HG03175 (cell line): ENCODE data around the gene CCL1.

Source experiments
- ATAC-seq: cut with Tn5 transposase; IDR thresholded peaks from one replicate; pipeline ENCODE4 v1.9.1; 2021; ENCODE audit warnings: mild to moderate bottlenecking, moderate library complexity; ENCODE audit not compliant: unreplicated experiment

The CCL1 gene

DNA sequence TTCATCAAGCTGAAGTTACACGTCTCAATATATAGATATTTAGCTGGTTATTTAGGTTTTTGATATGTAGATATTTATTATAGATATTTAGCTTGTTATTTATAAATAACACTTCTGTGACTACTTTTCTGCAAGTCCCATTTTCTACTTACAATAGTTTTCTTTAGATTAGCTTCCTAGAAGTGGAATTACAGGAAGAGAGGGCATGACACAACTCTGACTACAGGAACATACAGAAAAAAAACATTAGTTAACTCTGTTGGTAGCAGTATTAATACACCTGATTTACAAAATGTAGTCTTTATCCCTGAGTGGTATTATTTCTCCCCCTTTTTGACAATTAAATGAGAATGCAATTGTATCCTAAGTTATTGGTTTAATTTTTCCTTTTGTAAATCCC lies 21.2 kb upstream of the CCL1 start:
- no peak for ATAC-seq

DNA sequence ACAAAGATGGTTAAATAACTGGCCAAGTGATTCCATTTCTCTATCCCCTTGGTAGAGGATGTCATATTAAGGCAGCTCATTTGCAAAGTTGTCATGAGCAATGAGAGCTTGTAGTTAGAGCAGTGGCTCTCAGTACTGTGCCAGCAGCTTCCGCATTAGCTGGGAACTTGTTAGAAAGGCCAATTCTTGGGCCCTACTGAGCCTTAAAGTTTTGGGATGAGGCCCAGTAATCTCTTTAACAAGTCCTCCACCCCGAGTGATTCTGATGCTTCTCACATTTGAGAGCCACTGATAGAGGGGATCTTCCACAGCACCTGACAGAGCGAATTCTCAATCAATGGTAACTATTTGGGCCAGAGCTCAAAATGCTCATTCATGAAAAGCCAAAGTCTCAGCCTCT lies 20.2 kb upstream of the CCL1 start:
- no peak for ATAC-seq

DNA sequence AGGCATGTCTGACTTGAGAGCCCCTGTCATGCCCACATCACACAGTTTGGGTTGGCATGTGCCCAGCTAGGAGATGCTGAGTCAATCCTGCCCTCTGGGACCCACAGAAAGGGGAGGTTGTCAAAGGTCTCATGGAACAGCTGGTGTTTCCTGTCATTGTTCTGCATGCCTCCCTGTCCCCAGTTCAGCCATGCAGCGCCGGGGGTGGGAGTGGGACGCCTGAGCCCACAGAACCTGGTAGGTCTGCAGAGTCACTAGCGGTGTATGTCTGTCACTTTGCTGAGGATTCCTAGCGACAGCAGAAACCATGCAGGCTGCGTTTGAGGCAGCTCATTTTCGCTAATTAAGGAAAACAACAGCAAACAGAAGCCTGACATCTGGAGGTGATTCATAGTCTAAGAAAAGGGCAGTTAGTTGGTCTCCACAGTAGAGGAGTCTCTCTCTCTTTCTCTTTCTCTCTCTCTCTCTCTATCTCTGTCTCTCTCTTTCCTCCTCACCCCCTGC lies 19.6 kb upstream of the CCL1 start:
- no peak for ATAC-seq

DNA sequence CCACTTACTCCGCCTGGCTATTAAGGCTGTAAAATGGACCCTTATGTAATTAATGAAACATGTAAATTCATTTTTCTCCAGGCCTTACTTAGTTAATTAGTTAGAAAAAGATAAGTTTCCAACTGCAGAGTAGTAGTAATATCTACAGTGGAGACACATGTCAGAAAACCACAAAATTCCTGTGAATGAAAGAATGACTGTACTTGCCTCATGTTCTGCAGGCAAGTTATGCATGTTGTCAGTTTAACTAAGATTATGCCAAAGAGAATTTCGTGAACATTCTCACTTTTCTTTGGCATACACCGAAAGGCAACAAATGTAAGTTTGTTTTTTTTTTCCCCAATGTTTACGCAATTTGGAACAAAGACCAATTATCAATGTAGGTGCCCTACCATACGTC lies 16.8 kb upstream of the CCL1 start:
- no peak for ATAC-seq

DNA sequence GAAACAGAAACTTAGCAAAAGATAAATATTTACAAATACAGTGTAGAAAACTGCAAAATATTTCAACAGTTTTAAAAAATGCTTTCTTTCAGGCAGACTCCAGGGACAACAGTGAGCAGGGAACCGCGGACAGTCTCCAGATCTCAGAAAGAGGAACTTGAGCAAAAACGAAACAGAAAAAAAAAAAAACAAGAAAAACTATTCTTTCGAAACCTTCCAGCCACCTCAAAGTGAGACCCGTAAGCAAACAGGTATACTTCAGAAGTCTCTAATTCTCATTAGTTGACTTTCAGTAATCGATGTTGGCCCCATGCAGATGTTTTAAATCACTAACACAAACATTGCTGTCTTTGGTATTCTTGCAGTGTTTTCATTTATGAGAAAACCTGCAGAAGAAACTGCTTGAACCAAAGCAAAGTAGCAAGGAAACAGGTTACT lies 15.7 kb upstream of the CCL1 start:
- ATAC-seq = peak; percentile 87

DNA sequence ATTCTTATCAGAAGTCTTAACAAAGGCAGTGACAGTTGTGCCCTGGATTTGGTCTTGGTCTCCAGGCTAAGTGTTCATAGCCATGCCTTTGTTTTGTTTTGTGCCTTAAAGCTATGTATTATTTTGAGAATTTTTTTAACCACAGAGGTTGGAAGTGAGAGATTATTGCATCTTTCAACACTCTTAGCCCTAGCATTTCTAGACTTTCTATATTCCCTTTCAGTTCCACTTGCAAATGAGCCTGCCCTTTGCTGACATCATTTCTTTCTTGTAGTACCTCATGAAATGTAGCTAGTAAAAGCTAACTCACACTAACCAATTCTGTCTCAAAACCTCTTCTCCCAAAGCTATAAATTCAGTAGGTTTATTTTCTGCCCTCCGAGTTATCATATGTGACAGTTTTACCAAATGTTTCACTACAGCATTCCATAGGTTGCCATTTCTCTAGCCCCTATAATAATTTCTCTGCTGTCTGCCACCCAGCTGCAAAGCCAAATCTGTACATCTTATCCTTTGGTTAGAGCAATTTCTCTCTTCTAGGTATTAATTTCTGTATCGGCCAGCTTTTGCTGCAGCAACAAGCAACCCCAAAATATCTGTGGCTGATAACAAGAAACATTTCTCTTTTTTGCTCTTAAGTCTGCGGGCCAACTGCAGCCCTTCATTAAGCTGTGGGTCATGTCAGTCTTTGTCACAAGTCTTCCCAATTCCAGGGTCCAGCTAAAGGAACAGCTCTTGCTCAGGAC lies 14.2 kb upstream of the CCL1 start:
- ATAC-seq = peak; percentile 35

DNA sequence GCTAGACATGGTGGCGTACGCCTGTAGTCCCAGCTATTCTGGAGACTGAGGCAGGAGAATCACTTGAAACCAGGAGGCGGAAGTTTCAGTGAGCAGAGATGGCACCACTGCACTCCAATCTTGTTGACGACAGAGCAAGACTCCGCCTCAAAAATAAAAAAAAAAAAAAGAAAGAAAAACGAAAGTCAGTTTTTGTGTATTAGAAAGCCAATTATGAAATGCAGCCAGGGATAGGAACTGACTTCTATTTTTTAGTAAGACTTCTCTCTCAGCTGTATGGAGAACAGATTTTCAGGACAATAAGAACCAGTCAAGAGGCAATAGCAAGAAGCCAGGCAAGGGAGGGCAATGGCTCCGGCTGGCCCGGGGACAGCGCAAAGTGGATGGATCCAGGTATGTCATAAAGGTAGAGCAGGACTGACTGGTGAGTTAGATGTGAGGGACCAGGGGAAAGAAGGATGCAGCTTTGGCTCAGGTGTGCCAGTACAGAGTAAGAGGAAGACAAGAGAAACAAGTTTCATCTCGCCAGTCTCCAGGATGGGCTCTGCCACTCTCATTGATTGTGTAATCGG lies 12.5 kb upstream of the CCL1 start:
- ATAC-seq = no peak

DNA sequence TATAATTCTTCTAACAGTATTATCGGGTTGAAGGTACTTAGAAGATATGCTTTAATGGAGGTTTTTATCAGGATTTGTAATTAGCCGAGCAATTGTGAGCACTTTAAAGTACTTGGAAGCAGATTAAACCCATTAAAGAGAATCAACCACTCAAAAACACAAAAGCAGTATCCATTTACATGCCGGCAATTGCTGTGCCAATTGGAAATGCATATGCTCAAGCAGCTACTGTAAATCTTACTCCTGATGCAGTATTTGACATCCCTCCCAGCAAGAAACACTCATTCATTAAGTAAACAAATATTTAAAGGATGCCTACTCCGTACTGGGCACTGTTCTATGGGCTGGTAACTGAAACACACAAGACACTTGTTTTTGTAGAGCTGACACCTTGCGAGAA lies 11.4 kb upstream of the CCL1 start:
- ATAC-seq = no peak

DNA sequence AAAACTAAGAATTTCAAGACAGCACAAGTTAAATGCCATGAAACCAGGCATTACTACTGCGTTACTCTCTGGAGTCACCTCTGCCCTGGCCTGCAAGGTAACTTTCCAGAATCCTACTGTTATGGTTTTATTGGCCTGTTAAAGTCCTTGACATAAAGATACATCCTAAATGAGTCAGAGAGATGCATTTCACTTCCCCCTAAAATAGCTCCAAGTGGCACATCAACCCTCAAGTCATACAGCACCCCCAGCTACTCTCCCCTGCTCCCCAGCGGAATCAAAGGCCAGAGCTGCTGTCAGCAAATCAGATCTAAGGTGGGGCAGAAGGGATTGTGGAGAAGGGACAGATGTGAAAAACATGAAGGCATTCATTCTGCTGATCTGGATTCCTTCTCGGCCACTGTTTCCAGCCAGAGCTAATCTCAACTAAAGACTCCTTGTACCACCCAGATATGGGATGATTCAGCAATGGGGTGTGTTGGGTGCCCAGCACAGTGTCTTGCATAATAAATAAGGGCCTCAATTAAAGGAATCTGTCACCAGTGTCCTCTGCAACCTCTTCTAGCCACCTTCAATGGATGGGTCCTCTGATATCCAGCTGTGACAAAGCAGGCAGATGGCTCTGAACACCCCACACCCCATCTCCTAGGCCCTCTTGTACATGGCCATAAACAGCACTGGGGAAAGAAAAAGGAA lies 8.5 kb upstream of the CCL1 start:
- ATAC-seq = no peak

DNA sequence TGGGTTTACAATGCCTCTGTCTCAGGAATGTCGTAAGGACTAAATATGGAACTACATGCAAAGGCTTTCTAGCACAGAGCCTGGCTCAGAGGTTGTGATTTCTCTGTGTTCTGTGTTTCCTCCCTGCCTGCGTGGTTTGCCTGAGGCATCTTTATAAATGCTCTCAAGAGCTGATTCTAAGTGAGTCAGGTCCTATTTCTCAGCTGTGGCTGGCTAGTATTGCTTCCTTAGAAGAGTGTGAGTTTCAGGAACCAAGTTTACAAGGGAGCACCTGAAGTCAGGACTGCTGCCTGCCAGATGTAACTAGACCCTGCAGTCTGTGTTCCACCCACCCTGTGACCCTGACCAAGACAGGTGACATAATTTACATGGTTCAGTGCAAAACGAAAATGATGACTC lies 8.0 kb upstream of the CCL1 start:
- no peak for ATAC-seq

DNA sequence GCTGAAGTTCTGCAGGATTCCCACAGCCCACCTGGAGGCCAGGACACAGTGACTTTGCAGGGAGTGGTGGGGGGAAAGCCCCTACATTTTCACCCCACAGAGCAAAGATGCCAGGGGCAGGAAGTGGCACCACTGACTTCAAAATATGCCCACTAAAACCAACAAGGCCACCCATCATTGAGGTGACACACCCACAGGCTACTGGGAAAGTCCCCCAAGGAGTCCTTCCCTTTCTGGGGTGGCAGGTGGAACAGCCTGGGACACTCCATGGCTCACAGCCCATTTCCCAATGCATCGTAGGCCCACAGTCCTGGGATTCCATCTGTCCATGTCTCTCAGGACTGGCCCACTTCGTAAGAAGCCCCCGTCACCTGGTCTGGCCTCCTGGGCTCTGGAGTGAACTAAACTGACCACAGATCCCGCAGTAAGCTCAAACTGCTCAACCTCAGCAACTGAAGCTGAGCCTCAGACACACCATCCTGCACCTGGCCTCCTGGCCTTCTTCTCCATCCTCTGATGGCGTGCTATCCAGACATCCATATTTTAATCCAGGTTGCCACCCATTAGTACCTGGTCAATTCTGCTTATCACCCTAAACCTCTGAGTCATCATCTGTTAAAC lies 7.5 kb upstream of the CCL1 start:
- ATAC-seq = no peak

DNA sequence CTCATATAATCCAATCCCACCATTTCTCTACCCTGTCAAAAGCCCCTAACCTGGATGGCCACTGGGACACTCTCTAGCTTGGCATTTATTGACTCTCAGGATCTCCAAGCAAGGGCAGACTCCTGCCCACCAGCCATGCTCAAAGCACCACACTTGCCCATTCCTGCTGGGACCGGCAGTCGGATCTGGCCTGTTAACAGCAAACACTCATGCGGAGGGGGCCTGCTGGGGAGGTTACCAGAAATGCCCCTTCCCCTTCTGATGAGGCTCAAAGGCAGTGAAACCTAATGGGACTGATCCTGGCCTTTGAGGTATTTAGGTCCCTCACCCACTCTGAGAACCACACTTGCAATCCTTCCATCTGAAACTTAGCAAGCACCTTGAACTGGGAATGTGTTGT lies 6.5 kb upstream of the CCL1 start:
- ATAC-seq = no peak

DNA sequence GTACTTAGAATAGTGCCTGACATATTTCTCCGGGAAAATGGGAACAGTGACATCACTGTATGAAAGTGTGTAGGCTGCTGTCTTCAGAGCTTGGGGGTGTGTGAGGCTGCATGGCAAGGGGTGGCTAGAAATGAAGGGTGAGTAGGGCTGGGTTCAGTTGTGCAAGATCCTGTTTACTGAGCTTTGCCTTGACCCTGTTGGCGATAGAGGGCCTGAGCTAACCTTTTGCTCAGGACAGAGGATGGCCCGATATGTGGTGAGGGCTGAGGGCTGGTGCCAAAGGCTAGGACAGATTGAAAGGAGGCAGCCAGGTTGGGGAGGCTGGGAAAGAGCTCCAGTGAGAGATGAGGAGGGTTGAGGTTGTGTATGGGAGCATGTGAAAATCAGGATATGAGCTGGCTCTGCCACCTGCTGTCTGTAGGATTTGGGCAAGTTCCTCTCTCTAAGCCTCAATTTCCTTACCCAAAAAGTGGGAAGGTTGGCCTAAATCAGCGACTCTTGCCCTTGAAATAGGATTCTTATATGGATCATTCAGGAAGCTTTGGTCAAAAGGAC lies 6.0 kb upstream of the CCL1 start:
- no peak for ATAC-seq

DNA sequence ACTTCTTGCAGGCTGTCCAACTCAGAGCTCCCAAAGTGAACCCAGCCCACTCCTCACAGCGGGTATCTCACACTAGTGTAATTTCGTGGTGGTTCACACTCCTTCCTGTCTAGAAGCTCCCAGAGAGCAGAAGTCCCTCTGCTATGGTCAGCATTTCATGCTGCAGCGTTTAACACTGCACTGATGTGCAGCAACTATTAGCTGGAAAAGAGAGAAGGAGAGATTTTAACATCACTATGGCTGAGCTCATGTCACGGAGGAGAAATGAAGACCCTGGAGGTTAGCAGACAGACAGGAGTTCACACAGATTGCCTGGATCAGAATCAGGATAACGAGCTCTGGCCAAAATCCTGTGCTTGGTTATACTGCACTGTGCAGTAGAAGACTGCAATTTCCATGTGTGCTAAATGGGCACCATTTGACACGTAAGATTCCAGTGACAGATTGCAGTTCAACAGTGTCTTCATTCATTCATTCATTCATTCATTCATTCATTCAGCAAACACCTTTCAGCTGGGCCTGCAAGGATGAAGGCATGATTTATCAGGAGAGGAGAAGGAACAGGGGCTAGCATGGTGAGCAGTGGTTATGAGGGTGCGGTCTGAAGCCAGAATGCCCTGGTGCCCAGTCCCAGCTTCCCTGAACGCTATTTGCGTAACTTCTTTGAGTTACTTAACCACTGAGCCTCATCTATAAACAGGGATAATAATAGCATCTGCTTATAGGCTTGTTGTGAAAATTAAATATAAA lies 5.3 kb upstream of the CCL1 start:
- ATAC-seq = no peak

DNA sequence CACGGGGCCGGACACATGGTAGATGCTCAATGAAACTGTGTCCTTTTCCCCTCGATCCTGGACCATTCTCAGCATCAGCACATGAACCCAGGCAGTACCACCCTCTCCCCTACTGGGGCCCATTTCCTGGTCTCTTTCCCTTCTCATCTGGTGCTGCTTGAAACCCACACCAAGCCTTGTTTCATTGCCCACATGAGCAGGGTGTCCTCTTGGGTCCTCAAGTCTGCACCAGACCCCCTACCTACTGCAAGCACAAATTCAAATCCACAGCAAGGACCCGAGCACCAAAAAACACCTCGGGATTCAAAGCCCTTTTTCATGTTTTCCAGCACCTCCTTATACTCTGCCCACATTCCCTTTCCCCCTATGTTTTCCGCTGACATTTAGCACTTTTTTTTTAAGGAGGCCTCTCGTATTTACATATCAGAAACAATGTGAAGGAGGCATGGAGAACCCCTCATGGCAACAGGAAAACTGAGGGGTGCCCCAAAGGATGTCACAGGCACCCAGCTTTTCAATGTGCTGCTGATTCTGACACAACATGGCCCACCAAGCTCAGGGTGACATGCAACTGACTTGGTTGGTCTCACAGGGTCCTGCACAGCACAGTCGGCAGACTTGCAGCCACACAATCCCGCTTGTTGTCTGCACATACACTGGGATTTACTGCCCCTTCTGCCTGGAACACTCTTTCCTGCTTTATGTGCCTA lies 4.6 kb upstream of the CCL1 start:
- no peak for ATAC-seq

DNA sequence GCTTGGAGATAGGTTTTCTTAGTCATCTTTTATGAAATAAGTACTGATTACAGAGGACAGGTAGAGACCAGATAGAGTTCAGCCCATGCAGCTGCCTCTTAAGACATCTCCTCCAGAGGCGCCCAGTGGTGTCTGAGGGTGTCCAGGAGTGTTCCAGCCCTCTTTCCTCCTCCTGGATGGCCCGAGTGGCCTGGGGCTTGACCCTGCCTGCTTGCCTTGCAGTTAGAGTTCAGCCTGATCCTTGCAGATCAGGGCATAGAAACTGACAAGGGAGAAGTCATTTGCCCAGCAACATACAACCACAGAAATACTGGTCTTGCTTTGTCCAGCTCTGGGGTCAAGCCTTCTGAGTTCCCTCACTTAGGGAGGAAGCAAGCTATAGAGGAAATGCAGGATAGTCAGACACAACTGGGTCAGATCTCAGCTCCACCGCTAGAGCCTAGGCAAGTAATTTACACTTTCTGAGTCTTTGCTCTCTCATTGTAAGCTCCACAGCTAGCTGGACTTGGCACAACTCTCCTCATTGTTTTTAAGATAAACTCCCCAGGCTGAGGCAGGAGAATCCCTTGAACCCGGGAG lies 3.6 kb upstream of the CCL1 start:
- ATAC-seq = no peak

DNA sequence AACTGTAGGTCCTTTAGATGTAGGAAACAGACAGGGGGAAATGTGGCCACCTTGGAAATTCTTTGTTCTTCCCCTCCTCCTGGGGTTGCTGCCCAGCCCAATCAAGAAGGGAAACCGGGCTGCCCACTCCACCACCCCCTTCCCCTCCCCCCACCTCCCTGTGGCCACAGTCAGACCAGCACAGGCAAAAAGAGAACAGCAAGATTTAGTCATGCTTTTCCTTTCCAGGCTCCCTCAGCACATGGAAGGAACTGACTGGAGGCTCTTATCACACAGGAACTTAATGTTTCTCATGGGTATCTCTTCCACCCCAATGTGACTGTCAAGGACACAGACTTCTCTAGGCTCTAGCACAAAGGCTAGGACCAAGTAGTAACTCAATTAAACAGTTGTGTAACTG lies 3.0 kb upstream of the CCL1 start:
- no peak for ATAC-seq

DNA sequence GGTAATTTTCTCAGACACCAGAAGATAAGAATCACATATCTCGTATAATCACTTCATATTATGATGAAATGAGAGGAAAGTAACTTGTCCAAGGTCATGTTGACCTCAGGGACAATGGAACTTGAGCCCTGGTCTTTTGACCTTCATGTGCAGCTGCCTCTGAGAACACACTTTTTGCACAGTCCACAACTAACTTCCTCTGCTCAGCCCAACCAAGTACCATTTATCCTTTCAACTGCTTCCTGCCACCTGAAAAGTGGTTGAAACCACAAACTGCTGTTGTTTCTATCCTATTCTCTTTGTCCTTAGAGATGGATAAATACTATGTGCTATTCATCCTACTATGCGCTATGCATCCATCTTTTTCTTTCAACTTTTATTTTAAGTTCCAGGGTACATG lies 2.3 kb upstream of the CCL1 start:
- no peak for ATAC-seq

DNA sequence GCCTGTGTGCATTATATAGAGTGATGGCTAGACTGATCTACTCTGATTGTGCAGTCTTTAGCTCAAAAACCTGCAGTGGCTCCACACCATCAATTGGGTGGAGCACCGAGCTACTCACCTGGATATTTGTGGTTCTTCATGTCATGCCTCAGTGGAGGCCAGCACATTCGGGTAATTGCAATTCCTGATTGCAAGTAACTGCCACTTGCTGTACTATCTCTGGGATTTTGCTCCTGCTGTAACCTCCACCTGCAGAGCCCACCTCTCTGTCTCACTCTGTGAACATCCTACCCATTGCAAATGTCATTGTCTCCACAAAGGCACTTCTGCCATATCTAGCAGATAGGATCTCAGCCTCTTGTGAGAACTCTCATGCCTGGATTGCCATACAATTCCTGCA lies 1.7 kb upstream of the CCL1 start:
- ATAC-seq = no peak
